ENCODE results near the gene POLR2J.

GRCh38 chr7:102464577-102465280 lies 14.0 kb downstream of the POLR2J start, which contains the start of the genes ALKBH4 and LRWD1:
- TF ChIP-seq, protein P1, sequence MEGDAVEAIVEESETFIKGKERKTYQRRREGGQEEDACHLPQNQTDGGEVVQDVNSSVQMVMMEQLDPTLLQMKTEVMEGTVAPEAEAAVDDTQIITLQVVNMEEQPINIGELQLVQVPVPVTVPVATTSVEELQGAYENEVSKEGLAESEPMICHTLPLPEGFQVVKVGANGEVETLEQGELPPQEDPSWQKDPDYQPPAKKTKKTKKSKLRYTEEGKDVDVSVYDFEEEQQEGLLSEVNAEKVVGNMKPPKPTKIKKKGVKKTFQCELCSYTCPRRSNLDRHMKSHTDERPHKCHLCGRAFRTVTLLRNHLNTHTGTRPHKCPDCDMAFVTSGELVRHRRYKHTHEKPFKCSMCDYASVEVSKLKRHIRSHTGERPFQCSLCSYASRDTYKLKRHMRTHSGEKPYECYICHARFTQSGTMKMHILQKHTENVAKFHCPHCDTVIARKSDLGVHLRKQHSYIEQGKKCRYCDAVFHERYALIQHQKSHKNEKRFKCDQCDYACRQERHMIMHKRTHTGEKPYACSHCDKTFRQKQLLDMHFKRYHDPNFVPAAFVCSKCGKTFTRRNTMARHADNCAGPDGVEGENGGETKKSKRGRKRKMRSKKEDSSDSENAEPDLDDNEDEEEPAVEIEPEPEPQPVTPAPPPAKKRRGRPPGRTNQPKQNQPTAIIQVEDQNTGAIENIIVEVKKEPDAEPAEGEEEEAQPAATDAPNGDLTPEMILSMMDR (optimal IDR thresholded peaks at IDR 0.05 in 1 of 3, IDR thresholded peaks at IDR 0.05 in 1 of 3, conservative IDR thresholded peaks at IDR 0.05 in 1 of 3; ENCODE audit: extremely low read depth in 1 of 3, insufficient read depth in 2 of 3, low read length in 3 of 3), result peak in 1 of 3 experiments; percentile 27
- no peak for TF ChIP-seq EZH2 (IDR thresholded peaks at IDR 0.05; ENCODE audit: low read length)
